Caco-2 (cell line): Measurements from ENCODE around the gene DUOX2. TPM values are rescaled to one million over a fixed set of nuclear protein-coding genes. Genes with fewer than 3 reads are reported as not detected.
"Not testable (repeated sequence)": the region's sequence is repeated elsewhere in the genome, so short reads cannot be mapped to it uniquely, and the experiment has no call there.

Experiments used
- BruUV-seq: library from RNA; stranded (reverse); fragments of 400-500 nt; replicated peaks from 2 replicates; lab custom pipeline; 2021; lab: Mats Ljungman, UMichigan
- CTCF ChIA-PET: fragments of 300-600 bp; sonication (Branson Sonifier 250); formaldehyde crosslinking; loops from one replicate; lab custom pipeline; 2022; ENCODE audit warnings: antibody characterized with exemption; lab: Charles Lee
- POLR2A ChIA-PET: fragments of 300-600 bp; sonication (Branson Sonifier 250); formaldehyde crosslinking; loops from one replicate; lab custom pipeline; 2022; ENCODE audit warnings: antibody characterized with exemption; lab: Charles Lee
- DNase-seq, 2 experiments: peaks; one replicate each; pipeline versions ENCODE4 v3.0.0 to v3.0.0-alpha.2; 2020 to 2022
- H3K27me3 ChIP-seq: replicated peaks from 2 replicates; pipeline ENCODE4 v1.6.0; 2011; ENCODE audit warnings: low read length; ENCODE audit not compliant: control insufficient read depth, insufficient read depth
- H3K36me3 ChIP-seq: 2 replicates; pipeline ENCODE4 v1.5.1; 2011; ENCODE audit warnings: low read length; ENCODE audit not compliant: control insufficient read depth, insufficient read depth
- H3K4me1 ChIP-seq: fragments of 250-450 bp; sonication (Bioruptor Pico); 2 replicates; pipeline ENCODE4 v1.5.1; 2020; ENCODE audit warnings: mild to moderate bottlenecking
- H3K4me3 ChIP-seq: 2 replicates; pipeline ENCODE4 v1.5.1; 2011; ENCODE audit warnings: low read depth, mild to moderate bottlenecking, control low read depth, low read length
- H3K9me3 ChIP-seq: fragments of 250-450 bp; sonication (Bioruptor Pico); 2 replicates; pipeline ENCODE4 v1.5.1; 2020; ENCODE audit warnings: mild to moderate bottlenecking, moderate library complexity
- H3K27ac Mint-ChIP-seq: one replicate; pipeline ENCODE4 v1.8.0; 2022; ENCODE audit warnings: mixed read lengths; ENCODE audit not compliant: unreplicated experiment
- H3K27me3 Mint-ChIP-seq: one replicate; pipeline ENCODE4 v1.8.0; 2022; ENCODE audit warnings: mixed read lengths; ENCODE audit not compliant: insufficient read depth, unreplicated experiment
- H3K36me3 Mint-ChIP-seq: one replicate; pipeline ENCODE4 v1.8.0; 2022; ENCODE audit warnings: mild to moderate bottlenecking, mixed read lengths; ENCODE audit not compliant: insufficient read depth, unreplicated experiment
- H3K4me1 Mint-ChIP-seq: one replicate; pipeline ENCODE4 v1.8.0; 2022; ENCODE audit warnings: low read depth, mixed read lengths; ENCODE audit not compliant: unreplicated experiment
- H3K4me3 Mint-ChIP-seq: one replicate; pipeline ENCODE4 v1.8.0; 2022; ENCODE audit warnings: mild to moderate bottlenecking, moderate library complexity, mixed read lengths; ENCODE audit not compliant: unreplicated experiment
- H3K9me3 Mint-ChIP-seq: one replicate; pipeline ENCODE4 v1.8.0; 2022; ENCODE audit warnings: mixed read lengths; ENCODE audit not compliant: unreplicated experiment
- intact Hi-C: fragments of 100-400 bp; cut with micrococcal nuclease; formaldehyde crosslinking; loops from one replicate; pipeline ENCODE4 v1.10.0; 2022; ENCODE audit not compliant: unreplicated experiment
- total RNA-seq: library from RNA; stranded (reverse); gene quantifications from 2 replicates; pipeline ENCODE4 v1.2.3, GENCODE V29; 2022
- TF ChIP-seq, protein P1 (sequence below), 2 experiments: fragments of 200-600 bp in 1 of 2; IDR thresholded peaks; 1 replicate in 1 of 2; 2 replicates in 1 of 2; pipeline versions ENCODE4 v1.5.1 to v1.8.0; 2011 to 2022; ENCODE audit warnings: antibody characterized with exemption in 1 of 2, control low read depth in 1 of 2, inconsistent platforms in 1 of 2, low read depth in 1 of 2, low read length in 1 of 2, mild to moderate bottlenecking in 1 of 2, moderate library complexity in 1 of 2; ENCODE audit not compliant: insufficient read depth in 1 of 2, severe bottlenecking in 1 of 2, unreplicated experiment in 1 of 2

DUOX2 gene
- total RNA-seq, 1 experiment from 2014 or later, result 6.9 TPM

DNA sequence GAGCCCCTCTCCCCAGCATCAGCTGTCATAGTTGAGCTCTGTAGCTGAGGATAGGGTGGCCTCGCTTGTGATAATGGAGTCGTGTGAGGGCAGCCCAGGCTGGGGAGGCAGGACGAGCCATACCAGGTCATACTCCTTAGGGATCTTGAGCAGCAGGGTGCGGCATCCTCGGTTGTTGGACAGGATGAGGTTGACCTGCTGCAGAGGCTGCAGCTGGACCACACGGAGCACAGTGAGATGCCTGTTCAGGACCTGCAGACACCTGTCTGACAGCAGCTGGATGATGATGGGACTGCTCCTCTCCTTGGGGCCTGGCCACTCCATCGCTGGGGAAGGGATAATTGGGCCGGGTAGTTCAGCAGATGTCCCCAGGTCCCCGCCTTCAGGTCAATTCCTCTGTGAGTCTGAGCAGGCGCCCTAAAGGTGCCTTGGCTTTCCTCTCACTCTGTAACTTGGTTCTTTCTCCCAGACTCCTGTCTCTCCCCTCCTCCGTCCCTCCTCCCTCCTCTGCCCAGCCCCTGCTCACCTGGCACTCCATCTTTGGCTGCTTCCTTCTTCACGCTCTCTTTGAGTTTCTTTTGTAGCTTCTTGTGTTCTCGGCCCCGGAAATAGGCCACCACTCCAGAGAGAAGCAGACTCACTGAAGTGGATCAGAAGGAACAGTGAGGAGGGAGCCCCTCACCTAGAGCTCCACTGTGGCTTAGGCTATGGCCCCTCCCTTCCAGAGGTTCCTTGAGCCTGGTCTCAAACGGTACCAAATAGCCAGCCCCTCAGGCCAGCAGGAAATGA, 7.8 kb downstream of the DUOX2 start:
- DNase-seq, result no peak
- ChIA-PET POLR2A (no interaction called here), CTCF (no interaction called here)
- Mint-ChIP-seq H3K4me1 (no peaks in the 10 kb centered on the region), H3K9me3 (no peaks in the 10 kb centered on the region), H3K27me3 (no peaks in the 10 kb centered on the region), H3K36me3 (no peaks in the 10 kb centered on the region), H3K4me3 (no peak overlapping the region), H3K27ac (no peak overlapping the region)
- no peaks in the 10 kb centered on the region for H3K36me3 ChIP-seq
- H3K4me3 ChIP-seq, result no peak overlapping the region
- no peaks in the 10 kb centered on the region for H3K9me3 ChIP-seq
- no TSS peak for BruUV-seq
- H3K27me3 ChIP-seq, result no peaks in the 10 kb centered on the region
- TF ChIP-seq, protein P1, sequence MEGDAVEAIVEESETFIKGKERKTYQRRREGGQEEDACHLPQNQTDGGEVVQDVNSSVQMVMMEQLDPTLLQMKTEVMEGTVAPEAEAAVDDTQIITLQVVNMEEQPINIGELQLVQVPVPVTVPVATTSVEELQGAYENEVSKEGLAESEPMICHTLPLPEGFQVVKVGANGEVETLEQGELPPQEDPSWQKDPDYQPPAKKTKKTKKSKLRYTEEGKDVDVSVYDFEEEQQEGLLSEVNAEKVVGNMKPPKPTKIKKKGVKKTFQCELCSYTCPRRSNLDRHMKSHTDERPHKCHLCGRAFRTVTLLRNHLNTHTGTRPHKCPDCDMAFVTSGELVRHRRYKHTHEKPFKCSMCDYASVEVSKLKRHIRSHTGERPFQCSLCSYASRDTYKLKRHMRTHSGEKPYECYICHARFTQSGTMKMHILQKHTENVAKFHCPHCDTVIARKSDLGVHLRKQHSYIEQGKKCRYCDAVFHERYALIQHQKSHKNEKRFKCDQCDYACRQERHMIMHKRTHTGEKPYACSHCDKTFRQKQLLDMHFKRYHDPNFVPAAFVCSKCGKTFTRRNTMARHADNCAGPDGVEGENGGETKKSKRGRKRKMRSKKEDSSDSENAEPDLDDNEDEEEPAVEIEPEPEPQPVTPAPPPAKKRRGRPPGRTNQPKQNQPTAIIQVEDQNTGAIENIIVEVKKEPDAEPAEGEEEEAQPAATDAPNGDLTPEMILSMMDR (IDR thresholded peaks at IDR 0.05; ENCODE audit: insufficient read depth in 1 of 2, low read depth in 1 of 2, low read length in 1 of 2, severe bottlenecking in 1 of 2, unreplicated experiment in 1 of 2), result no peak
- intact Hi-C loops, result no loop called here
- H3K4me1 ChIP-seq, result no peaks in the 10 kb centered on the region

DNA sequence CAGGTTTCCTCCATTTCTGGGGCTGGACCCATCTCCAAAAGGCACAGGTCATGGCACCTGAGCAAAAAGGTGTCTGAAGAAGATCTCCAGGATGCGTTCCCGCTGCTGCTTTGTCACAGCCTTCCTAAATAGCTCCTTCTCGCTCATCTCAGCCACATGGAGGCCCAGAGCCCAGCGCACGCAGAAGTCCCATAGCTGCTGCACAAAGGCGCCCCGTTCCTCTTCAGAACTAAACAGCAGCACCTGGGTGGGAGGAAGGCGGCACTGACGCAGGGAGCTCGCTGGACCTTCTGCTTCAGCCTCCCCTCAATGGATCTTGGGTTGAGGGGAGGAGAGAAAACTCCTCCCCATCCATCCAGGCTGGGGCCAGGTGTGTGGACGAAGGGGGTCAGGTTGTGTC, 8.4 kb downstream of the DUOX2 start:
- no peak for DNase-seq
- Histone ChIP-seq H3K4me3 (no peak overlapping the region), H3K9me3 (no peaks in the 10 kb centered on the region), H3K36me3 (no peaks in the 10 kb centered on the region), H3K4me1 (no peaks in the 10 kb centered on the region), H3K27me3 (no peaks in the 10 kb centered on the region)
- BruUV-seq, result no TSS peak
- Mint-ChIP-seq H3K36me3 (no peaks in the 10 kb centered on the region), H3K4me1 (no peaks in the 10 kb centered on the region), H3K27ac (no peak overlapping the region), H3K9me3 (no peaks in the 10 kb centered on the region), H3K27me3 (no peaks in the 10 kb centered on the region), H3K4me3 (no peak overlapping the region)
- POLR2A ChIA-PET, result no interaction called here
- intact Hi-C loops, result no loop called here
- TF ChIP-seq, protein P1 (IDR thresholded peaks at IDR 0.05; ENCODE audit: insufficient read depth in 1 of 2, low read depth in 1 of 2, low read length in 1 of 2, severe bottlenecking in 1 of 2, unreplicated experiment in 1 of 2), result no peak
- CTCF ChIA-PET, result interaction anchor here (1.1 kb wide), 1 partner anchor 12 kb away, joined by 3 read pairs; no protein-coding TSS in a partner anchor

DNA sequence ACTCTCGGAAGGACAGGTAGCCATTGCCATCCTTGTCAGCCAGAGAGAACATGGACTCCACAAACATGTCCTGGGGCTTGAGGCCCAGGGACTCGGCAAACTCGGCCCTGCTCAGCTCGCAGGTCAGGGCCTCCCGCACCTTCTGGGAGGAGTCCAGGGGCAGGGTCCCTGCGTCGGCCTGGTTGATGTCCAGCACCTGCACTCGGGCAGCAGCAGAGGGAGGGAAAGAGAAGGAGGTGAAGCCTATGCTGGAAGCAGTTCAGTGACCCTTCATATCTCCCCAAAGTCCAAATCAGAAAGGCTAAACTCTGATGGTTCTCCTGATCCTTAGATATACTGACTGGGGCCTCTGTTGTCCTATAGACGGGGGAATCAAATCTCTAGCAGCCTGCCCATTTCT, 9.8 kb downstream of the DUOX2 start:
- H3K36me3 Mint-ChIP-seq, BruUV-seq, H3K27ac Mint-ChIP-seq, H3K27me3 Mint-ChIP-seq, H3K36me3 ChIP-seq, H3K4me1 Mint-ChIP-seq, intact Hi-C loops, H3K4me3 ChIP-seq, CTCF ChIA-PET, H3K9me3 ChIP-seq, H3K9me3 Mint-ChIP-seq, H3K27me3 ChIP-seq, H3K4me3 Mint-ChIP-seq, H3K4me1 ChIP-seq, DNase-seq, POLR2A ChIA-PET: not testable (repeated sequence)
